ENCODE measurements around the gene TMEM131.

Gene TMEM131

DNA sequence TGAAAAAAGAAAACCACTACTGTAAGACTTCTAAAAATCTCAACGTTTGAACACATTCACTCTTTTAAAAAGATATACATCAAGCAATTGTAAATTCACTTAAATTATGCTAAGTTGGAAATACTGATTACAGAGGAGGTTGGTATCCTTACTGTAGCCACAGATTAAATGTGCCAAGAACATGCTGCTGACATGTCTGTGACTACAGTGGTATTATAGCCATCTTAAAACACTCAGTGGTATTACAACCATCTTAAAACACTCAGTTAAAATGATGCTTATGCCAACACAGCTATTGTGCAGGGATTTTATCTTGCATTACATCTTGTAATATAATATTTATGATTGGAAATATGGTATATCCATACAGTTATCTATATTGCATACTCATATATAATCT is 50.0 kb downstream of the TMEM131 start:
- Histone ChIP-seq H3K36me3 (no peaks in the 10 kb centered on the region), H3K27ac (no peak overlapping the region), H3K4me3 (ENCODE audit: low read depth, low read length) (no peak overlapping the region), H3K27me3 (ENCODE audit: insufficient read depth, low read depth, severe bottlenecking) (no peaks in the 10 kb centered on the region), H3K9me3 (ENCODE audit: severe bottlenecking) (no peaks in the 10 kb centered on the region)
- TF ChIP-seq, protein P1, sequence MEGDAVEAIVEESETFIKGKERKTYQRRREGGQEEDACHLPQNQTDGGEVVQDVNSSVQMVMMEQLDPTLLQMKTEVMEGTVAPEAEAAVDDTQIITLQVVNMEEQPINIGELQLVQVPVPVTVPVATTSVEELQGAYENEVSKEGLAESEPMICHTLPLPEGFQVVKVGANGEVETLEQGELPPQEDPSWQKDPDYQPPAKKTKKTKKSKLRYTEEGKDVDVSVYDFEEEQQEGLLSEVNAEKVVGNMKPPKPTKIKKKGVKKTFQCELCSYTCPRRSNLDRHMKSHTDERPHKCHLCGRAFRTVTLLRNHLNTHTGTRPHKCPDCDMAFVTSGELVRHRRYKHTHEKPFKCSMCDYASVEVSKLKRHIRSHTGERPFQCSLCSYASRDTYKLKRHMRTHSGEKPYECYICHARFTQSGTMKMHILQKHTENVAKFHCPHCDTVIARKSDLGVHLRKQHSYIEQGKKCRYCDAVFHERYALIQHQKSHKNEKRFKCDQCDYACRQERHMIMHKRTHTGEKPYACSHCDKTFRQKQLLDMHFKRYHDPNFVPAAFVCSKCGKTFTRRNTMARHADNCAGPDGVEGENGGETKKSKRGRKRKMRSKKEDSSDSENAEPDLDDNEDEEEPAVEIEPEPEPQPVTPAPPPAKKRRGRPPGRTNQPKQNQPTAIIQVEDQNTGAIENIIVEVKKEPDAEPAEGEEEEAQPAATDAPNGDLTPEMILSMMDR (IDR thresholded peaks at IDR 0.05; ENCODE audit: low read depth, low read length), result no peak
- no peak for DNase-seq

DNA sequence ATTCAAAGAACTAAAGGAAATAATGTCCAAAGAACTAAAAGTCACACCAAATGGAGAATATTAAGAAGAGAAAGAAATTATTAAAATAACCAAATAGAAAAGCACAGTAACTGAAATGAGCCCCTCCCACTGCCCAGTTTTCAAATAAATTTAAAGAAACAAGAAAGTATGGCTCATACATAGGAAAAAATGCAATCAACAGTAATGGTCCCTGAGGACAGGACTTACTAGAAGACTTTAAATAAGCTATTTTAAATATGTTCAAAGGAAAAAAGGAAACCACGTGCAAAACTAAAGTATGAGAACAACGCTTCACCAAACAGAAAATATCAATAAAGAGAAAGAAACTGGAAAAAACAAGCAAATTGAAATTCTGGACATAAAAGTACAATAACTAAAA is 58.9 kb downstream of the TMEM131 start:
- TF ChIP-seq, protein P1 (IDR thresholded peaks at IDR 0.05; ENCODE audit: low read depth, low read length), result no peak
- H3K27ac ChIP-seq, result no peak overlapping the region; the same call in 1 of the 2 replicates
- H3K4me3 ChIP-seq (ENCODE audit: low read depth, low read length), result no peak overlapping the region
- H3K27me3 ChIP-seq (ENCODE audit: insufficient read depth, low read depth, severe bottlenecking), result no peaks in the 10 kb centered on the region
- H3K36me3 ChIP-seq, result no peaks in the 10 kb centered on the region
- H3K9me3 ChIP-seq (ENCODE audit: severe bottlenecking), result no peaks in the 10 kb centered on the region
- no peak for DNase-seq

DNA sequence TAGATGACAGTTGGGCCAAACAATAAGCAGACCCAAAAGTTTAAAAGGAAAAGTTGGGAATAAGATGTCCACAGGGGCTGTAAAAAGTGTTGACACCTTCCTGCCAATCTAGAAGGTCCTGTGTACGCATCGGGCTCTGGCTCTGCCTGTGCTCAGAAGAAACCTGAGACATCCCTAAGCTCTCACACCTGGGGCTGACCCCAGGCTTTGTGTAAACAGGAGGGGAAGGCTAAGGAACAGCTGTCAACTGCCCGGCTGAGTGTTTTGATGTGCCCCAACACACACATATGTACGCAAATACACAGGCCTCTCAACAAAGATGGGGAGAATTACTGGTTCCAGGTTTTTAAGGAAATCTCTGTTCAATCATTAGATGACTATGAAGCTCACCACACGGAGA is 59.5 kb downstream of the TMEM131 start:
- H3K27ac ChIP-seq, result peak overlapping the region; percentile 54
- H3K36me3 ChIP-seq, result no peaks in the 10 kb centered on the region
- TF ChIP-seq, protein P1 (IDR thresholded peaks at IDR 0.05; ENCODE audit: low read depth, low read length), result no peak
- DNase-seq, result peak; percentile 70
- no peaks in the 10 kb centered on the region for H3K9me3 ChIP-seq (ENCODE audit: severe bottlenecking)
- no peaks in the 10 kb centered on the region for H3K27me3 ChIP-seq (ENCODE audit: insufficient read depth, low read depth, severe bottlenecking)
- peak overlapping the region; percentile 12; the same call in 1 of the 2 replicates for H3K4me3 ChIP-seq (ENCODE audit: low read depth, low read length)

DNA sequence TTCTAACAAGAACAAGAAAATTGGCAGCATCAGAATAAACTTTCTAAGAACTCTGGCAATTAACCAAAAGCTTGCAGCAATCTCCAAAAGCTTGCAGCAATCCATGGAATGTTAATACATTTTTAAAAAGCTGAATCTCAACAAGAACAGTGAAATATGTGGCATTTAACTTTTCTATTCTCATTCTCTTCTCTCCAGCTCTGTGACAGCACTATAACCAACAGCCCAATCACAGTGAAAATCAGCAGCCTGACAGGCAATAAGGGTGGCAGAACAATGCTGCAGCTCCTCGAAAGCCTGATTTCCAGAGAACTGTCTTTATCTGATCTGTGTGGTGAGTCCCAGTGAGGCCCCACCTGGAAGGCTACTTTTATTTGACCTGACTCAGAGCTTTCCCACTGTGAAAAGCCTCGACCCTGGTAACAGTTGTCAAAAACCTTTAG is 60.0 kb downstream of the TMEM131 start:
- TF ChIP-seq, protein P1 (IDR thresholded peaks at IDR 0.05; ENCODE audit: low read depth, low read length), result no peak
- DNase-seq, result no peak

DNA sequence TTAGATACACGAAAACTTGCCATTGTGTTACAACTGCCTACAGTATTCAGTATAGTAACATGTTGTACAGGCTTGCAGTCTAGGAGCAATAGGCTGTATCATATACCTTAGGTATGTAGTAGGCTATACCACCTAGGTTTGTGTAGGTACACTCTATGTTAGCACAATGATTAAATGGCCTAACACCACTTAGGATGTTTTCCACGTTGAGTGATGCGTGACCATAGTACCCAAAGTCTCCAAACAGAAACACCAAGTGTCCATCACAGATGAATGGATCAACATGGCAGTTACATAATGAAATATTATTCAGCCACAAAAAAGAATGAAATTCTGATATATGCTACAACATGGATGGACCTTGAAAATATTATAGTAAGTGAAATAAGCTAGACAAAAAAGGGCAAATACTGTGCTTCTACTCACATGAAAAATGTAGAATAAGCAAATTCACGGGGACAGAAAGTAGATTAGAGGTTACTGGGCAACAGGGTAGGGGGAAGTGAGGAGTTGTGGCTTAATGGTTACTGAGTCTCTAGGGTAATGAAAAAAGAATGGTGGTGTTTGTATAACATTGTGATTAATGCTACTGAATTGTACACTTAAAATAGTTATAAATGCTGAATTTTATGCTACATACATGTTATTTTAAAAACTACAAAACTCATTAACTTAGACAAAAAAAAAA is 62.6 kb downstream of the TMEM131 start:
- H3K4me3 ChIP-seq (ENCODE audit: low read depth, low read length), result no peak overlapping the region
- TF ChIP-seq, protein P1 (IDR thresholded peaks at IDR 0.05; ENCODE audit: low read depth, low read length), result no peak

More for the DNA sequence above, 60.0 kb downstream of the TMEM131 start:
- Histone ChIP-seq H3K27me3 (ENCODE audit: insufficient read depth, low read depth, severe bottlenecking) (no peaks in the 10 kb centered on the region), H3K4me3 (ENCODE audit: low read depth, low read length) (peak overlapping the region; percentile 12; the same call in 1 of the 2 replicates), H3K9me3 (ENCODE audit: severe bottlenecking) (no peaks in the 10 kb centered on the region), H3K36me3 (no peaks in the 10 kb centered on the region), H3K27ac (peak overlapping the region; percentile 54)

DNA sequence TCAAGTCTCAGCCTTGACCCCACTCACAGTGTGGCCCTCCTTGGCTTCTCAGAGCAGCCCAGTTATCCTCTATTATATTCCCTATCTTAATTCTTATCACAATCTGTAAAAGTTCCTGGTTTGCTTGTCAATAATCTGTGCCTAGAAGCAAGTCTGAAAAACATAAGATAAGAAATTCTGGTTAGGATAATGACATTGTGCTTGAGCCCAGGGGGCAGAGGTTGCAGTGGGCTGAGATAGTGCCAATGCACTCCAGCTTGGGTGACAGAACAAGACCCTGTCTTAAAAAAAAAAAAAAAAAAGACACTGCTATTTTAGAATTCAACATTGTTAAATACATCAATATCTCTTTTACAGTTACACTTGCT is 63.9 kb downstream of the TMEM131 start:
- H3K9me3 ChIP-seq (ENCODE audit: severe bottlenecking), result no peaks in the 10 kb centered on the region
- DNase-seq, result no peak
- H3K27me3 ChIP-seq (ENCODE audit: insufficient read depth, low read depth, severe bottlenecking), result no peaks in the 10 kb centered on the region
- no peak overlapping the region for H3K27ac ChIP-seq
- TF ChIP-seq, protein P1 (IDR thresholded peaks at IDR 0.05; ENCODE audit: low read depth, low read length), result no peak
- no peak overlapping the region for H3K4me3 ChIP-seq (ENCODE audit: low read depth, low read length)
- no peaks in the 10 kb centered on the region for H3K36me3 ChIP-seq

More for the DNA sequence above, 62.6 kb downstream of the TMEM131 start:
- no peaks in the 10 kb centered on the region for H3K27me3 ChIP-seq (ENCODE audit: insufficient read depth, low read depth, severe bottlenecking)
- H3K27ac ChIP-seq, result no peak overlapping the region
- no peaks in the 10 kb centered on the region for H3K9me3 ChIP-seq (ENCODE audit: severe bottlenecking)
- DNase-seq, result no peak
- H3K36me3 ChIP-seq, result no peaks in the 10 kb centered on the region
